PC-3 (cell line): ENCODE results near the gene ERCC2.

Experiments
- CTCF ChIP-seq: fragments of 300-600 bp; sonication (generic); conservative IDR thresholded peaks from 2 replicates; pipeline ENCODE4 v1.5.1; 2017; ENCODE audit warnings: antibody characterized with exemption, low read depth, mild to moderate bottlenecking, low read length
- EZH2phosphoT487 ChIP-seq: fragments of 300-600 bp; sonication (generic); IDR thresholded peaks from 2 replicates; pipeline ENCODE4 v1.6.1; 2018; ENCODE audit warnings: mild to moderate bottlenecking, antibody characterized with exemption, low read length, borderline replicate concordance

GRCh38 chr19:45324349-45324907 lies 45.9 kb downstream of the ERCC2 start:
- TF ChIP-seq CTCF (no peak), EZH2phosphoT487 (no peak)
